Activated T-cell treated with anti-CD3 and anti-CD28 coated beads for 1 hour (primary cell): ENCODE results near the gene CHRNA7.
"Not testable (repeated sequence)": the region's sequence is repeated elsewhere in the genome, so short reads cannot be mapped to it uniquely, and the experiment has no call there.

Source experiments
- DNase-seq: peaks from one replicate; pipeline ENCODE4 v3.0.0-alpha.2; 2020; ENCODE audit warnings: low read depth

Gene CHRNA7

GRCh38 chr15:32120577-32121383, 90.5 kb downstream of the CHRNA7 start:
- DNase-seq = no peak

GRCh38 chr15:32121384-32121695, 91.0 kb downstream of the CHRNA7 start:
- DNase-seq = no peak

GRCh38 chr15:32122013-32122412, 91.7 kb downstream of the CHRNA7 start:
- no peak for DNase-seq

GRCh38 chr15:32123473-32123872, 93.2 kb downstream of the CHRNA7 start:
- DNase-seq = no peak

GRCh38 chr15:32124726-32125125, 94.4 kb downstream of the CHRNA7 start:
- DNase-seq = no peak

- no peak for DNase-seq
These were observed 95.3 kb downstream of the CHRNA7 start for GRCh38 chr15:32125595-32125994.

GRCh38 chr15:32129815-32130214, 99.5 kb downstream of the CHRNA7 start:
- DNase-seq = no peak

GRCh38 chr15:32130823-32131222, 100.5 kb downstream of the CHRNA7 start:
- no peak for DNase-seq

- DNase-seq = no peak
These were observed 101.5 kb downstream of the CHRNA7 start for GRCh38 chr15:32131803-32132202.

GRCh38 chr15:32132859-32133258, 102.5 kb downstream of the CHRNA7 start:
- DNase-seq = no peak

- no peak for DNase-seq
These were observed 104.5 kb downstream of the CHRNA7 start for GRCh38 chr15:32134842-32135241.

- DNase-seq = no peak
These were observed 105.0 kb downstream of the CHRNA7 start for GRCh38 chr15:32135335-32135734.

- DNase-seq = not testable (repeated sequence)
These were observed 115.2 kb downstream of the CHRNA7 start for GRCh38 chr15:32145512-32145911.

- no peak for DNase-seq
These were observed 118.7 kb downstream of the CHRNA7 start for GRCh38 chr15:32148833-32149555.

- no peak for DNase-seq
These were observed 122.3 kb downstream of the CHRNA7 start for GRCh38 chr15:32152574-32152973.

GRCh38 chr15:32153868-32154623, 123.7 kb downstream of the CHRNA7 start:
- not testable (repeated sequence) for DNase-seq

GRCh38 chr15:32162143-32162542, 131.8 kb downstream of the CHRNA7 start:
- DNase-seq = not testable (repeated sequence)

- DNase-seq = not testable (repeated sequence)
These were observed 133.8 kb downstream of the CHRNA7 start for GRCh38 chr15:32164065-32164464.

GRCh38 chr15:32164747-32165146, 134.4 kb downstream of the CHRNA7 start:
- DNase-seq = not testable (repeated sequence)

- DNase-seq = not testable (repeated sequence)
These were observed 135.5 kb downstream of the CHRNA7 start for GRCh38 chr15:32165775-32166174.

GRCh38 chr15:32166270-32166669, 136.0 kb downstream of the CHRNA7 start:
- not testable (repeated sequence) for DNase-seq

GRCh38 chr15:32167913-32168312, 137.6 kb downstream of the CHRNA7 start:
- DNase-seq = not testable (repeated sequence)

GRCh38 chr15:32180579-32180978, 150.3 kb downstream of the CHRNA7 start:
- not testable (repeated sequence) for DNase-seq
